Psoas muscle (tissue), 8 donors: Measurements from ENCODE around the gene LHFPL3. TPM values are rescaled to one million over a fixed set of nuclear protein-coding genes. Genes with fewer than 3 reads are reported as not detected.
A peak's percentile ranks its signal among the peaks of the same experiment; 100 is the strongest.

Source experiments
- ATAC-seq, 4 donors: fragments of 200-7000 bp; cut with Tn5 transposase; one replicate each; pipeline ENCODE4 v1.9.1; 2020; ENCODE audit warnings: moderate library complexity in 3 of 4, mild to moderate bottlenecking in 2 of 4
- DNase-seq, 2 donors: peaks; one replicate each; pipeline ENCODE4 v3.0.0-alpha.2; 2020
- H3K27ac ChIP-seq: fragments of 200-600 bp; one replicate; pipeline ENCODE4 v1.8.0; 2022
- H3K27me3 ChIP-seq, 3 donors: fragments of 200-600 bp in 1 of 3; one replicate each; pipeline versions ENCODE4 v1.6.1 to v1.8.0; 2013 to 2022; ENCODE audit warnings: low read length in 2 of 3, mild to moderate bottlenecking in 2 of 3, moderate library complexity in 1 of 3; ENCODE audit not compliant: insufficient read depth in 3 of 3
- H3K36me3 ChIP-seq, 2 donors: fragments of 200-600 bp in 1 of 2; one replicate each; pipeline versions ENCODE4 v1.6.1 to v1.8.0; 2013 to 2022; ENCODE audit warnings: low read depth in 1 of 2, mild to moderate bottlenecking in 1 of 2, moderate library complexity in 1 of 2; ENCODE audit not compliant: insufficient read depth in 1 of 2
- H3K4me1 ChIP-seq: fragments of 200-600 bp; one replicate; pipeline ENCODE4 v1.8.0; 2022
- H3K4me3 ChIP-seq: fragments of 200-600 bp; one replicate; pipeline ENCODE4 v1.8.0; 2022; ENCODE audit warnings: mild to moderate bottlenecking
- H3K9me3 ChIP-seq: fragments of 200-600 bp; one replicate; pipeline ENCODE4 v1.8.0; 2022
- CTCF ChIP-seq: fragments of 200-600 bp; IDR thresholded peaks from one replicate; pipeline ENCODE4 v1.8.0; 2022; ENCODE audit warnings: antibody characterized with exemption
- WGBS, 3 donors: extraction: QIAGEN DNeasy Blood & Tissue Kit; methylation state at CpG; one replicate each; pipeline versions ENCODE4 v1.1.6 to v1.1.7; 2013; 5-methylcytosine and 5-hydroxymethylcytosine counted together
- intact Hi-C, 2 donors: fragments of 100-400 bp; cut with DNase I; formaldehyde crosslinking; loops; one replicate each; pipeline versions ENCODE4 v1.11.0 to v1.14.2; 2022
- polyA plus RNA-seq, 3 donors: library from polyadenylated mRNA; stranded (reverse); fragments of 200-250 nt; gene quantifications; one replicate each; pipeline ENCODE4 v1.2.3, GENCODE V29; 2013
- total RNA-seq, 4 donors: library from RNA; stranded (reverse); fragmentation: NEBNext Ultra II Directional in 2 of 4; extraction: Animal tissue kit (Norgen Biotek cat#: 25700) in 2 of 4; gene quantifications; one replicate each; pipeline versions ENCODE4 v1.2.1 to v1.2.4, GENCODE V29; 2021 to 2023
- donor health status: healthy with polysubstance abuse.
- donor health status: DM: no; HTN: no; CAD: no; lungs with moderate emphysema.
- donor health status: Bipolar disorder and iron deficiency.
- donor health status: healthy.
- donor health status: DM: yes; HTN: yes; CAD: no.
- donor health status: DM: no; HTN: no; CAD: no.
- donor health status: DM: no; HTN: no; CAD: no.
- donor health status: DM: yes; HTN: yes; CAD: no.

Gene LHFPL3
- total and polyA plus RNA-seq, 7 donors = not detected

DNA sequence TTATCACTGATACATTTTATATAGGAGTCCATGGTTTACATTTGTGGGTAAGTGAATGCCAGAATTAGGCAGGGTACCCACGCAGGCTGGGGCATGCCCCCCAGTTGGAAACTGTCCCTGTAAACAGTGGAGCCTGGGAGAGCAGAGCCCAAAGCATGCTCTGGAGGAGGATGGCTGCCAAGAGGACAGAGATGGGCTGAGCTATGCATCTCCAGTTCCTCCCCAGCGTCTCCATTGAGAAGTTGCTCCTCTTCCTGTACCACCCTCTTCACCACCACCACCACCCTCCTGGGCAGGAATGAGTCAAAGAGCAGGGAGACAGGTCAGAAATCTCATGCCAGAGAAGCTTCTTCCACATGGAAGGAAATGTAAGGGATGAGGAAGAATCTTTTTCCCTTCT, 617.9 kb downstream of the LHFPL3 start:
- DNase-seq = no peak
- no peak for TF ChIP-seq CTCF
- H3K36me3 ChIP-seq = no peaks in the 10 kb centered on the region
- ATAC-seq = no peak
- H3K4me1 ChIP-seq = peaks cover 3% of the 10 kb centered on the region
- H3K27me3 ChIP-seq = no peaks in the 10 kb centered on the region
- intact Hi-C loops = no loop called here
- WGBS, 3 donors = 23 to 31% (median 29%) methylated on average over 2 of the region's 2 CpGs
- no peak overlapping the region for H3K4me3 ChIP-seq
- H3K9me3 ChIP-seq = no peaks in the 10 kb centered on the region
- H3K27ac ChIP-seq = peak overlapping the region; percentile 73

DNA sequence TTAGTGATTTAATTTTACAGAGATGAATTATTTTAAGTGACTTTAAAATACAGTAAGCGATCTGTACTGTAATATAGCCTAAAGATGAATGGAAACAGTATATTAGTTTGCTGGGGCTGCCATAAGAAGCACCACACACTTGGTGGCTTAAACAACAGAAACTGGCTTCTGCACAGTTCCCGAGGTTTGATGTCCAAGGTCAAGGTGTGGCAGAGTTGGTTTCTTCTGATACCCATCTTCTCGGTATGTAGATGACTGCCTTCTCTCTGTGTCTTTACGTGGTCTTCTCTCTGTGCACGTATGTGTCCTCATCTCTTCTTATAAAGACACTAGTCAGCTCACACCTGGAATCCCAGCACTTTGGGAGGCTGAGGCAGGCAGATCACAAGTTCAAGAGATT, 621.6 kb downstream of the LHFPL3 start:
- intact Hi-C loops = no loop called here
- TF ChIP-seq CTCF = no peak
- Histone ChIP-seq H3K4me3 (no peak overlapping the region), H3K4me1 (no peaks in the 10 kb centered on the region), H3K9me3 (no peaks in the 10 kb centered on the region), H3K36me3 (no peaks in the 10 kb centered on the region), H3K27ac (no peak overlapping the region), H3K27me3 (no peaks in the 10 kb centered on the region)
- 90 to 92% (median 91%) methylated on average over 5 of the region's 5 CpGs for WGBS, 3 donors
- no peak for DNase-seq
- ATAC-seq = no peak

GRCh38 chr7:104950754-104951153, 622.4 kb downstream of the LHFPL3 start:
- intact Hi-C loops = no loop called here
- WGBS, 3 donors = 21 to 34% (median 24%) methylated on average over 2 of the region's 2 CpGs
- TF ChIP-seq CTCF = no peak
- Histone ChIP-seq H3K4me3 (no peak overlapping the region), H3K36me3 (no peaks in the 10 kb centered on the region), H3K9me3 (no peaks in the 10 kb centered on the region), H3K27me3 (no peaks in the 10 kb centered on the region), H3K27ac (peak overlapping the region; percentile 3), H3K4me1 (no peaks in the 10 kb centered on the region)
- ATAC-seq = peak in 1 of 4 donors; percentile 59
- DNase-seq = no peak

GRCh38 chr7:104951546-104951945, 623.1 kb downstream of the LHFPL3 start:
- peak; percentile 71 to 76 for DNase-seq
- Histone ChIP-seq H3K27ac (peak overlapping the region; percentile 3), H3K36me3 (no peaks in the 10 kb centered on the region), H3K27me3 (no peaks in the 10 kb centered on the region), H3K9me3 (no peaks in the 10 kb centered on the region), H3K4me1 (no peaks in the 10 kb centered on the region), H3K4me3 (no peak overlapping the region)
- TF ChIP-seq CTCF = no peak
- 52 to 63% (median 59%) methylated on average over 7 of the region's 7 CpGs for WGBS, 3 donors
- intact Hi-C loops = no loop called here
- ATAC-seq = peak in 2 of 4 donors; percentile 32 to 60

DNA sequence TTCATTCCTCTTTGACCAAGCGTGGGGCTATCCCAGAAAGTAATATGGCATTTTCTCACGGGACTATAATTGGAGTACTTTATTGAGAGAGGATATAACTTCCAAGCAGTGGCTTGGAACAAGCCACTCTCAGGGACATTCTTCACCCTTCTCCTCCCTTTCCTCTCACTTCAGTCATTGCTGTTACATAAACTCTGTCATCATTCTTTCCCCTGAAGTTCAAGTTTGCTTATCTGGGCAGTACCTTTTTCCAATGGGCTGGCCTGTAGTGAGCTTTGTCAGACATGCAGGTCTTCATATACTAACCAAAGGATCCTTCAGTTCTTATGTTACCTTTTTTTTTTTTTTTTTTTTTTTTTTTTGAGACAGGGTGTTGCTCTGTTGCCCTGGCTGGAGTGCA, 626.9 kb downstream of the LHFPL3 start:
- intact Hi-C loops = no loop called here
- ATAC-seq = no peak
- TF ChIP-seq CTCF = no peak
- 90 to 94% (median 93%) methylated on average over 2 of the region's 2 CpGs for WGBS, 3 donors
- Histone ChIP-seq H3K27ac (no peak overlapping the region), H3K4me3 (no peak overlapping the region), H3K27me3 (no peaks in the 10 kb centered on the region), H3K36me3 (no peaks in the 10 kb centered on the region), H3K4me1 (no peaks in the 10 kb centered on the region), H3K9me3 (no peaks in the 10 kb centered on the region)
- DNase-seq = no peak
